Measurements from ENCODE around the gene ATP5IF1. TPM values are rescaled to one million over a fixed set of nuclear protein-coding genes. Genes with fewer than 3 reads are reported as not detected.

Gene ATP5IF1
- total RNA-seq, 1 experiment from 2014 or later = 146 TPM

DNA sequence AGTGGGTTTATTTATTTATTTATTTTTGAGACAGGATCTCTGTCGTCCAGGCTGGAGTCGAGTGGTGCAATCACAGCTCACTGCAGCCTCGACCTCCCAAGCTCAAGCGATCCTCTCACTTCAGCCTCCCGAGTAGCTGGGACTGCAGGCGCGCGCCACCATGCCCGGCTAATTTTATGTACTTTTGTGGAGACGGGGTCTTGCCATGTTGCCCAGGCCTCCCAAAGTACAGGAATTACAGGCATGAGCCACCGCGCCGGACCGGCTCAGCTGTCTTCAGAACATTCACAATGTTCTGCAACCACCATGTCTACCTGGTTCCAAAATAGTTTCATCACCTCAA is 2.7 kb upstream of the ATP5IF1 start:
- ChIA-PET CTCF (no interaction called here), POLR2A (ENCODE audit: unreplicated experiment) (no interaction called here)
- H4K20me1 ChIP-seq (ENCODE audit: insufficient read depth) = no peaks in the 10 kb centered on the region; the same call in 1 of the 2 replicates
- H3K4me3 ChIP-seq = peak overlapping the region; percentile 98; the same call in 1 of the 2 replicates
- no TSS peak for BruUV-seq (replicated peaks)
- H3K4me2 ChIP-seq = peak overlapping the region; percentile 84
- H3K9me2 ChIP-seq (ENCODE audit: insufficient read depth) = no peaks in the 10 kb centered on the region
- H3K4me1 ChIP-seq (replicated peaks; ENCODE audit: insufficient read depth) = peaks cover 9% of the 10 kb centered on the region; the same call in 1 of the 2 replicates
- H3K9me3 ChIP-seq (ENCODE audit: insufficient read depth, low read depth) = no peaks in the 10 kb centered on the region
- no peaks in the 10 kb centered on the region for H3F3A ChIP-seq (ENCODE audit: insufficient read depth, low read depth)
- no peak for TF ChIP-seq EZH2 (IDR thresholded peaks at IDR 0.05; ENCODE audit: low read depth)
- TF ChIP-seq, protein P1, sequence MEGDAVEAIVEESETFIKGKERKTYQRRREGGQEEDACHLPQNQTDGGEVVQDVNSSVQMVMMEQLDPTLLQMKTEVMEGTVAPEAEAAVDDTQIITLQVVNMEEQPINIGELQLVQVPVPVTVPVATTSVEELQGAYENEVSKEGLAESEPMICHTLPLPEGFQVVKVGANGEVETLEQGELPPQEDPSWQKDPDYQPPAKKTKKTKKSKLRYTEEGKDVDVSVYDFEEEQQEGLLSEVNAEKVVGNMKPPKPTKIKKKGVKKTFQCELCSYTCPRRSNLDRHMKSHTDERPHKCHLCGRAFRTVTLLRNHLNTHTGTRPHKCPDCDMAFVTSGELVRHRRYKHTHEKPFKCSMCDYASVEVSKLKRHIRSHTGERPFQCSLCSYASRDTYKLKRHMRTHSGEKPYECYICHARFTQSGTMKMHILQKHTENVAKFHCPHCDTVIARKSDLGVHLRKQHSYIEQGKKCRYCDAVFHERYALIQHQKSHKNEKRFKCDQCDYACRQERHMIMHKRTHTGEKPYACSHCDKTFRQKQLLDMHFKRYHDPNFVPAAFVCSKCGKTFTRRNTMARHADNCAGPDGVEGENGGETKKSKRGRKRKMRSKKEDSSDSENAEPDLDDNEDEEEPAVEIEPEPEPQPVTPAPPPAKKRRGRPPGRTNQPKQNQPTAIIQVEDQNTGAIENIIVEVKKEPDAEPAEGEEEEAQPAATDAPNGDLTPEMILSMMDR (conservative IDR thresholded peaks at IDR 0.05) = no peak
- DNase-seq = no peak
- H3K36me3 ChIP-seq (ENCODE audit: low read depth) = 0 out of 2 replicates have a peak, but pooled peaks cover 4% of the 10 kb centered on the region
- peaks cover 47% of the 10 kb centered on the region for H3K79me2 ChIP-seq (ENCODE audit: low read depth)
- intact Hi-C loops (cut with micrococcal nuclease; ENCODE audit: unreplicated experiment) = no loop called here
- peak overlapping the region; percentile 87; the same call in 1 of the 2 replicates for H2AFZ ChIP-seq
- H3K27ac ChIP-seq = no peak overlapping the region
- H3K27me3 ChIP-seq (ENCODE audit: insufficient read depth, low read depth) = no peaks in the 10 kb centered on the region

DNA sequence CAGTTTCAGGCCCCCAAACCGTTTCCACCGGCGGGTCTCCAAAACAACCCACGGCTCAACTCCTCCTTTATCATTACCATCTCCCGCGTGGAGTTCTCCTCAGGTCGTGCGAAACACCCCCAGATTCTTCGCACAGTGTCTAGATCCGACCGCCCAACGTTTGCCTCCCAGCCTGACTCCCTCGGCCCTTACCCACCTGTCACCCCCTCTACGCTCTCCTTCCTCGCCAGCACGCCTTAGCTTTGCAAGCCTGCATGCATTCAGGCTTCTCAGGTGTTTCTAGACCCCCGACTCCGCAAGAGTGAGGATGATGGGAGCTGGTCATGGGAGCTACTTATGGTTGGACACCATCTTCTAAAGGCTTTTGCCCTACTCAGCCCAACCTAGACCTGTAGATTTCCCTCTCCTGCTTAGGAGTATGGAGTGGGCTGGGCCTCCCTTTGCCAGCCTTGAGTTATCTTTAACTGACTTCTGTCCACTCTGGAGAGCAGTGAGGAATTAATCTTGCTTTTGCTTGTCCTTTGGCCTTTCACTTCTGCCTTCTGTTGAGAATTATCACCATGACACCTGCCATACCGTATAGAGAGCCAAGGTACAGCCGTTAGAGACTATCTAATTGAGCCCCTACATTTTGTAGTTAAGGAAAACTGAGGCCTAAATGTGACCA is 865 bp downstream of the ATP5IF1 start:
- CTCF ChIA-PET = no interaction called here
- no peak overlapping the region for H3K27ac ChIP-seq

DNA sequence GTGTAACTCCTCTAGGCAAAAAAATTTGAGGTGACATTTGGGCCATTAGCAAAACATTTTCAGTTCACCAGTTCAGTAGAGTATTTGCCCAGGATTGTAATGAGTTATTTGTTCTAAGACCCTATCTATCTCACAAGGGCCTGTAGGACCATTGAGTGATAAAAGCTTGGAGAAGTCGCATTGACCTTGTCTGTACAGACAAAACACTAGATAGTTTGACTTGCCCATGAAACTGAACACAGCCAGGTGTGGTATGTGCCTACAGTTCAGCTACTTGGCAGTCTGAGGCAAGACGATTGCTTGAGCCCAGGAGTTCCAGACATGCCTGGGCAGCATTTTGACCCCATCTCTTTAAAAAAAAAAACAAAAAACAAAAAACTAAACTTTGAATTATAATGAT is 3.1 kb downstream of the ATP5IF1 start:
- H3K27ac ChIP-seq = no peak overlapping the region
- CTCF ChIA-PET = interaction anchor here (0.6 to 0.7 kb wide), 2 partner anchors 9 to 99 kb away, joined by 5 to 10 read pairs; no protein-coding TSS in a partner anchor
- DNase-seq = no peak

More for the DNA sequence above, 865 bp downstream of the ATP5IF1 start:
- no peak for DNase-seq
- Histone ChIP-seq H3K36me3 (ENCODE audit: low read depth) (no peaks in the 10 kb centered on the region), H3K4me1 (replicated peaks; ENCODE audit: insufficient read depth) (peaks cover 9% of the 10 kb centered on the region; the same call in 1 of the 2 replicates), H3K4me2 (peak overlapping the region; percentile 82), H3K27me3 (ENCODE audit: insufficient read depth, low read depth) (no peaks in the 10 kb centered on the region), H2AFZ (peak overlapping the region; percentile 97), H3K9me3 (ENCODE audit: insufficient read depth, low read depth) (no peaks in the 10 kb centered on the region), H3F3A (ENCODE audit: insufficient read depth, low read depth) (no peaks in the 10 kb centered on the region), H3K79me2 (ENCODE audit: low read depth) (peaks cover 28% of the 10 kb centered on the region), H4K20me1 (ENCODE audit: insufficient read depth) (no peaks in the 10 kb centered on the region), H3K9me2 (ENCODE audit: insufficient read depth) (no peaks in the 10 kb centered on the region), H3K4me3 (peak overlapping the region; percentile 88)
- no peak for TF ChIP-seq EZH2 (IDR thresholded peaks at IDR 0.05; ENCODE audit: low read depth)
- TF ChIP-seq, protein P1 (conservative IDR thresholded peaks at IDR 0.05) = no peak
- POLR2A ChIA-PET (ENCODE audit: unreplicated experiment) = interaction anchor here (0.6 kb wide), 1 partner anchor 398 kb away, joined by 27 read pairs; no protein-coding TSS in a partner anchor
- intact Hi-C loops (cut with micrococcal nuclease; ENCODE audit: unreplicated experiment) = no loop called here
- TSS peak; percentile 54 for BruUV-seq (replicated peaks)

More for the DNA sequence above, 3.1 kb downstream of the ATP5IF1 start:
- no peaks in the 10 kb centered on the region for H4K20me1 ChIP-seq (ENCODE audit: insufficient read depth)
- H3K27me3 ChIP-seq (ENCODE audit: insufficient read depth, low read depth) = no peaks in the 10 kb centered on the region
- H3K4me2 ChIP-seq = no peak overlapping the region
- 0 out of 2 replicates have a peak, but pooled peaks cover 9% of the 10 kb centered on the region for H3K4me1 ChIP-seq (replicated peaks; ENCODE audit: insufficient read depth)
- H3F3A ChIP-seq (ENCODE audit: insufficient read depth, low read depth) = no peaks in the 10 kb centered on the region
- peaks cover 16% of the 10 kb centered on the region for H3K79me2 ChIP-seq (ENCODE audit: low read depth)
- intact Hi-C loops (cut with micrococcal nuclease; ENCODE audit: unreplicated experiment) = no loop called here
- POLR2A ChIA-PET (ENCODE audit: unreplicated experiment) = no interaction called here
- H3K9me2 ChIP-seq (ENCODE audit: insufficient read depth) = no peaks in the 10 kb centered on the region
- no peak overlapping the region for H3K4me3 ChIP-seq
- TF ChIP-seq, protein P1 (conservative IDR thresholded peaks at IDR 0.05) = no peak
- no peak for TF ChIP-seq EZH2 (IDR thresholded peaks at IDR 0.05; ENCODE audit: low read depth)
- no peak overlapping the region for H2AFZ ChIP-seq
- no peaks in the 10 kb centered on the region for H3K36me3 ChIP-seq (ENCODE audit: low read depth)
- H3K9me3 ChIP-seq (ENCODE audit: insufficient read depth, low read depth) = no peaks in the 10 kb centered on the region
- BruUV-seq (replicated peaks) = no TSS peak
